HEK293 (cell line): ENCODE results near the gene FRS2.

Experiments
- CTCF ChIA-PET: fragments of 350-600 bp; formaldehyde crosslinking; extraction: SDS; loops from one replicate; lab custom pipeline; 2021; ENCODE audit warnings: antibody characterized with exemption; lab: Yijun Ruan, JAX
- POLR2A ChIA-PET: fragments of 300-600 bp; formaldehyde crosslinking; extraction: SDS; loops from one replicate; lab custom pipeline; 2020; ENCODE audit warnings: antibody characterized with exemption, inconsistent platforms; lab: Yijun Ruan, JAX
- H3K27ac ChIP-seq: fragments of 200-500 bp; sonication (Bioruptor generic); 2 replicates; pipeline ENCODE4 v1.5.1; 2014; ENCODE audit warnings: low read depth, low read length, control low read depth, inconsistent platforms; ENCODE audit errors: extremely low read depth
- H3K36me3 ChIP-seq, 2 experiments: fragments of 200-500 bp in 1 of 2; sonication (Bioruptor generic) in 1 of 2; 1 replicate in 1 of 2; 2 replicates in 1 of 2; pipeline ENCODE4 v1.5.1; 2014 to 2017; ENCODE audit warnings: inconsistent platforms in 2 of 2, low read length in 2 of 2; ENCODE audit not compliant: control insufficient read depth in 2 of 2, insufficient read depth in 1 of 2
- H3K4me1 ChIP-seq: fragments of 200-500 bp; sonication (Bioruptor generic); 2 replicates; pipeline ENCODE4 v1.5.1; 2014; ENCODE audit warnings: mild to moderate bottlenecking, low read length, inconsistent platforms; ENCODE audit not compliant: control insufficient read depth, insufficient read depth
- H3K4me3 ChIP-seq: 2 replicates; pipeline ENCODE4 v1.5.1; 2011; ENCODE audit warnings: low read depth, mild to moderate bottlenecking, control low read depth, low read length, moderate library complexity
- H3K9me3 ChIP-seq: fragments of 200-500 bp; sonication (Bioruptor generic); 2 replicates; pipeline ENCODE4 v1.5.1; 2014; ENCODE audit warnings: low read depth, low read length, inconsistent platforms; ENCODE audit not compliant: control insufficient read depth, insufficient read depth
- IKZF3 ChIP-seq: fragments of 450-650 bp; IDR thresholded peaks from 2 replicates; pipeline ENCODE4 v1.5.0; 2018; ENCODE audit warnings: missing biosample characterization, mild to moderate bottlenecking, missing genetic modification characterization, moderate library complexity
- PRDM1 ChIP-seq: fragments of 450-650 bp; formaldehyde crosslinking; IDR thresholded peaks from 2 replicates; pipeline ENCODE4; 2016; ENCODE audit warnings: missing biosample characterization, missing genetic modification characterization
- SP2 ChIP-seq: fragments of 450-650 bp; formaldehyde crosslinking; IDR thresholded peaks from 2 replicates; pipeline ENCODE4 v1.5.1; 2016; ENCODE audit warnings: missing biosample characterization, missing genetic modification characterization
- SP3 ChIP-seq: fragments of 450-650 bp; formaldehyde crosslinking; IDR thresholded peaks from 2 replicates; pipeline ENCODE4 v1.5.1; 2016; ENCODE audit warnings: missing biosample characterization, missing genetic modification characterization
- WT1 ChIP-seq: fragments of 450-650 bp; formaldehyde crosslinking; IDR thresholded peaks from 2 replicates; pipeline ENCODE4 v1.5.1; 2016; ENCODE audit warnings: missing biosample characterization, missing genetic modification characterization
- ZNF112 ChIP-seq: fragments of 450-650 bp; formaldehyde crosslinking; IDR thresholded peaks from 2 replicates; pipeline ENCODE4 v1.5.0; 2017; ENCODE audit warnings: missing biosample characterization, missing genetic modification characterization
- ZNF138 ChIP-seq: fragments of 450-650 bp; formaldehyde crosslinking; IDR thresholded peaks from 2 replicates; pipeline ENCODE4 v1.5.1; 2016; ENCODE audit warnings: missing biosample characterization, missing genetic modification characterization, borderline replicate concordance
- ZNF239 ChIP-seq: fragments of 450-650 bp; formaldehyde crosslinking; IDR thresholded peaks from 2 replicates; pipeline ENCODE4 v1.5.1; 2016; ENCODE audit warnings: missing biosample characterization, missing genetic modification characterization
- ZNF280C ChIP-seq: fragments of 450-650 bp; formaldehyde crosslinking; IDR thresholded peaks from 2 replicates; pipeline ENCODE4 v1.5.1; 2016; ENCODE audit warnings: missing biosample characterization, missing genetic modification characterization
- ZNF362 ChIP-seq: fragments of 450-650 bp; formaldehyde crosslinking; IDR thresholded peaks from 2 replicates; pipeline ENCODE4 v1.5.1; 2016; ENCODE audit warnings: missing biosample characterization, missing genetic modification characterization
- ZNF416 ChIP-seq: fragments of 450-650 bp; formaldehyde crosslinking; IDR thresholded peaks from 2 replicates; pipeline ENCODE4 v1.5.1; 2016; ENCODE audit warnings: missing biosample characterization, missing genetic modification characterization
- ZNF514 ChIP-seq: fragments of 450-650 bp; formaldehyde crosslinking; IDR thresholded peaks from 2 replicates; pipeline ENCODE4 v1.5.1; 2016; ENCODE audit warnings: missing biosample characterization, missing genetic modification characterization
- ZNF664 ChIP-seq: fragments of 450-650 bp; formaldehyde crosslinking; IDR thresholded peaks from 2 replicates; pipeline ENCODE4 v1.5.1; 2016; ENCODE audit warnings: missing biosample characterization, missing genetic modification characterization
- ZNF747 ChIP-seq: fragments of 450-650 bp; formaldehyde crosslinking; IDR thresholded peaks from 2 replicates; pipeline ENCODE4 v1.5.1; 2016; ENCODE audit warnings: missing biosample characterization, missing genetic modification characterization
- ZNF843 ChIP-seq: fragments of 450-650 bp; formaldehyde crosslinking; IDR thresholded peaks from 2 replicates; pipeline ENCODE4 v1.5.1; 2016; ENCODE audit warnings: missing biosample characterization, missing genetic modification characterization
- ZSCAN18 ChIP-seq: fragments of 450-650 bp; formaldehyde crosslinking; IDR thresholded peaks from 2 replicates; pipeline ENCODE4 v1.5.1; 2016; ENCODE audit warnings: missing biosample characterization, missing genetic modification characterization
- TF ChIP-seq, protein P1 (sequence below): fragments of 450-650 bp; formaldehyde crosslinking; IDR thresholded peaks from 2 replicates; pipeline ENCODE4 v1.5.1; 2017; ENCODE audit warnings: missing biosample characterization, missing genetic modification characterization

Gene FRS2

DNA sequence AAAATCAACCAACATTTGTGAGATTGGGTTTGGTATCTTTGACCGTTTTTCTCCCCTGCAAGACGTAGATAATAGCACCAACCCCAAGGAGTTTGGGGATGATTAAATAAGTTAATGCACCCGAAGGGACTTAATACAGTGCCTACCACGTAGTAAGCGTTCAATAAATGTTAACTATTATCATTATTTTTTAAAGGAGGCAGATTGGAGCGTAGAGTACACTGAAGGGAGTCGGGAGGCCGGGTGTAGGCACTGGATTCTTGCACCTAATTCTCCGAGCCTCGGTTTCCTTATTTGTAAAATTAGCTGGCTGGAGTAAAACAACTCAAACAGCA, 367 bp upstream of the FRS2 start:
- no peaks in the 10 kb centered on the region for H3K36me3 ChIP-seq
- H3K27ac ChIP-seq = peak overlapping the region; percentile 90
- TF ChIP-seq ZNF514 (tag by site-specific recombination) (no peak), ZNF280C (tag by site-specific recombination) (no peak), SP3 (no peak), ZNF138 (no peak), ZNF239 (no peak)
- TF ChIP-seq, protein P1, sequence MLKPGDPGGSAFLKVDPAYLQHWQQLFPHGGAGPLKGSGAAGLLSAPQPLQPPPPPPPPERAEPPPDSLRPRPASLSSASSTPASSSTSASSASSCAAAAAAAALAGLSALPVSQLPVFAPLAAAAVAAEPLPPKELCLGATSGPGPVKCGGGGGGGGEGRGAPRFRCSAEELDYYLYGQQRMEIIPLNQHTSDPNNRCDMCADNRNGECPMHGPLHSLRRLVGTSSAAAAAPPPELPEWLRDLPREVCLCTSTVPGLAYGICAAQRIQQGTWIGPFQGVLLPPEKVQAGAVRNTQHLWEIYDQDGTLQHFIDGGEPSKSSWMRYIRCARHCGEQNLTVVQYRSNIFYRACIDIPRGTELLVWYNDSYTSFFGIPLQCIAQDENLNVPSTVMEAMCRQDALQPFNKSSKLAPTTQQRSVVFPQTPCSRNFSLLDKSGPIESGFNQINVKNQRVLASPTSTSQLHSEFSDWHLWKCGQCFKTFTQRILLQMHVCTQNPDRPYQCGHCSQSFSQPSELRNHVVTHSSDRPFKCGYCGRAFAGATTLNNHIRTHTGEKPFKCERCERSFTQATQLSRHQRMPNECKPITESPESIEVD (tag by site-specific recombination) = no peak
- H3K4me1 ChIP-seq = peaks cover 23% of the 10 kb centered on the region
- H3K4me3 ChIP-seq = peak overlapping the region; percentile 98
- POLR2A ChIA-PET = interaction anchor here (0.8 to 1.7 kb wide), 8 partner anchors 23 to 115 kb away, joined by 3 to 6 read pairs (median 4); partner anchors contain the start of gene CCT2
- no peaks in the 10 kb centered on the region for H3K9me3 ChIP-seq
- CTCF ChIA-PET = interaction anchor here (0.6 to 5.7 kb wide), 5 partner anchors 60 to 499 kb away, joined by 3 to 38 read pairs (median 3); no protein-coding TSS in a partner anchor

DNA sequence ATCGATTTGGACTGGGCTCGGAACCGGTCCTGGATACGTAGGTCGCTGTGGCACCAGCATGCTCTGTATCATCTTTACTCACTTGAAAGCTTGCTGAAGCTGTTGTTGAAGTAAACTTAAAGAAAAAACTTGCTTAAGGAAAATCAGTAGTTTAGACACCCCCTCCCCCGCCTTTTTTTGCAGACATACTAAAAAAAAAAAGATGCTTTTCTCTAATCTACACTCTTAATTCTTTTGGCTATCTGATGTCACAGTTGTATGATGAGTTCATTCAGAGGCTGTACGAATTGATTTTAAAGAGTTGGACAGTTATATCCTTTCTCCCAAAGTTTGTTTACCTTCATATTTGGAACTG, 865 bp downstream of the FRS2 start:
- CTCF ChIA-PET = interaction anchor here (0.7 to 5.7 kb wide), 5 partner anchors 51 to 113 kb away, joined by 3 to 38 read pairs (median 4); no protein-coding TSS in a partner anchor
- POLR2A ChIA-PET = interaction anchor here (1.3 to 1.7 kb wide), 5 partner anchors 13 to 114 kb away, joined by 4 to 6 read pairs (median 6); partner anchors contain the start of gene CCT2
- H3K9me3 ChIP-seq = no peaks in the 10 kb centered on the region
- peak overlapping the region; percentile 90 for H3K27ac ChIP-seq
- H3K4me1 ChIP-seq = peaks cover 34% of the 10 kb centered on the region
- no peak for TF ChIP-seq ZNF416
- TF ChIP-seq ZNF362 = 0 out of 2 replicates have a peak, but pooled peaks have one; percentile 24
- peak overlapping the region; percentile 98 for H3K4me3 ChIP-seq
- H3K36me3 ChIP-seq = no peaks in the 10 kb centered on the region

DNA sequence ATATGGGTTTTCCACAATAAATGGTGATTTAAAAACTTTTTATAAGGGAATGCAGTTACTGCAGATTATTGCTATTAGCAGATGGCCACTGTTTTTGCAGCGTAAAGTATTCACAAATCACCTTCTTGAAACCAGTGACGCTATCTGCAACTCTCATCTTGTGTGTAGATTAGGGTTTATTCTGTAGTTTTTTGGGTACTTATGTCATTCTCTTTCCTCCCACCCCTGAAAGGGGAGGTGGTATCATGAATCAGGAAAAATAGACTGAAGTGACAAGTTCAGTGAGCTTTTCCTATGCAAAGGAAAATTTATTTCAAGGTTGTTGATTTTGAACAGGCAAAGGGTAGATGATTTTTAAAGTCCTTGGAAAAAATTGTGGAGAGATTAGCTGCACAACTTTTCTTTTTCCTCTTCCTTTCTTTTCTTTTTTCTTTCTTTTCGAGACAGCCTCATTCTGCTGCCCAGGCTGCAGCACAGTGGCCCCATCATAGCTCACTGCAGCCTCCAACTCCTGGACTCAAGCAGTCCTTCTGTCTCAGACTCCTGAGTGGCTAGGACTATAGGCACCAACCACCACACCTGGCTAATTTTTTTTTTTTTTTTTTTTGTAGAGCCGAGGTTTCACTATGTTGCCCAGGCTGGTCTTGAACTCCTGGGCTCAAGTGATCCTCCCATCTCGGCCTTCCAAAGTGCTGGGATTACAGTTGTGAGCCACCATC, 1.6 kb downstream of the FRS2 start:
- CTCF ChIA-PET = interaction anchor here (0.7 to 5.7 kb wide), 3 partner anchors 99 to 123 kb away, joined by 3 to 38 read pairs (median 4); no protein-coding TSS in a partner anchor
- POLR2A ChIA-PET = interaction anchor here (1.1 to 1.7 kb wide), 2 partner anchors 12 to 98 kb away, joined by 4 to 6 read pairs; no protein-coding TSS in a partner anchor
- Histone ChIP-seq H3K27ac (no peak overlapping the region), H3K9me3 (no peaks in the 10 kb centered on the region), H3K4me1 (peaks cover 38% of the 10 kb centered on the region), H3K36me3 (no peaks in the 10 kb centered on the region), H3K4me3 (peak overlapping the region; percentile 98; the same call in 1 of the 2 replicates)
- TF ChIP-seq ZNF747 (tag by site-specific recombination) = no peak
- no peak for TF ChIP-seq IKZF3 (tag by site-specific recombination)
- TF ChIP-seq ZNF843 = no peak
- no peak for TF ChIP-seq ZSCAN18 (tag by site-specific recombination)
- TF ChIP-seq, protein P1 (tag by site-specific recombination) = peak; percentile 78
- peak; percentile 30 for TF ChIP-seq PRDM1
- peak; percentile 25; the same call in 1 of the 2 replicates for TF ChIP-seq SP2 (tag by site-specific recombination)
- peak; percentile 63 for TF ChIP-seq ZNF362
- TF ChIP-seq ZNF112 (tag by site-specific recombination) = no peak
- no peak for TF ChIP-seq ZNF664 (tag by site-specific recombination)
- TF ChIP-seq WT1 (tag by site-specific recombination) = no peak
